ENCODE measurements around the gene GALC. TPM values are rescaled to one million over a fixed set of nuclear protein-coding genes. Genes with fewer than 3 reads are reported as not detected.

GALC gene
- total and polyA plus RNA-seq, 9 of the 15 experiments (the other 6 are each of a cell fraction or from before 2014, with no cell fraction given): 1.6 to 15.0 (median 7.3) TPM

- no peak for TF ChIP-seq IRF9 (tag; IDR thresholded peaks at IDR 0.05)
- TF ChIP-seq BRF1 (IDR thresholded peaks at IDR 0.05; ENCODE audit: borderline replicate concordance, extremely low read depth, insufficient read length): no peak
- TF ChIP-seq PATZ1 (CRISPR knock-in tag; IDR thresholded peaks at IDR 0.05; ENCODE audit: borderline replicate concordance): no peak
- TF ChIP-seq FOXA3 (CRISPR knock-in tag; conservative IDR thresholded peaks at IDR 0.05 in 1 of 2, IDR thresholded peaks at IDR 0.05 in 1 of 2): no peak
- TF ChIP-seq MITF (IDR thresholded peaks at IDR 0.05): no peak
- no peak for TF ChIP-seq KLF1 (tag; IDR thresholded peaks at IDR 0.05)
Measured at GRCh38 chr14:87952307-87953094, 40.5 kb downstream of the GALC start (continued).
